ENCODE measurements around the gene LZTFL1.

The LZTFL1 gene

GRCh38 chr3:45794177-45794560, 47.8 kb downstream of the LZTFL1 start:
- Mint-ChIP-seq H3K4me1 (peaks cover 19% of the 10 kb centered on the region), H3K27ac (no peak overlapping the region), H3K27me3 (peaks cover 30% of the 10 kb centered on the region), H3K4me3 (no peak overlapping the region), H3K9me3 (peaks cover 8% of the 10 kb centered on the region), H3K36me3 (no peaks in the 10 kb centered on the region)
- ATAC-seq (ENCODE audit: low read depth) (no peak), DNase-seq (ENCODE audit: low spot score in 2 of 2) (no peak)

DNA sequence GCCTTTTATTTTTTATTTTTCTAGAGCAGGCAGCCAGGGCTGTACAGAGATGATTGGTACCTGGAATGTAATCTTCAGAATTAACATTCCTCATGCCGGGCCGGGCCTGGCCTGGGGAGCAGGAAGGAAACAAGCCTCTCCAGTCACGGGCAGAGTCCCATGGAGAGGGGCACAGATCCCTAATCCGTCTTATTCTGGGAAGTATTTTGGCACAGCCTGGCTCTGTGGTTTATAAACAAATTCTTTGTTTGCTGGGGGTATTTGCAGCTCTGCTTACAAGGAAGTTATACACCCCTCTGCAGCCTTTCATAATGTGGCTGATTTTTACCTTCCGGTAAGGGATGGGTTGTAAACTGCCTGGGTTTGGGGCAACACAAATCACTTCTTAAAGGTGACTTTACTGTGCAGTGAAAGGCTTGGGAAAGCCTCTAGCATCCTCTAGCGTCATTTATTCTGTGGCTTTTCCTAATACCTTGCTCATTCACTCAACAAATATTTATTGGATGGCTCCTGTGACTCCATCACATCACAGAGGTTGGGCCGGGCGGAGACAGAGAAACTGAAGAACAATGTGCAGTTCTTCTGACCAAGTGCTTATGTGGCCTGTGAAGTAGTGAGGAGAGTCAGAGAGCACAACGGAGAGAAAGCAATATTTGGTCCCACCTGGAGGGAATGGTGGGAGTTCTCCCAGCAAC, 48.3 kb downstream of the LZTFL1 start:
- H3K9me3 Mint-ChIP-seq: peaks cover 8% of the 10 kb centered on the region
- H3K36me3 Mint-ChIP-seq: no peaks in the 10 kb centered on the region
- peaks cover 28% of the 10 kb centered on the region for H3K27me3 Mint-ChIP-seq
- peaks cover 19% of the 10 kb centered on the region for H3K4me1 Mint-ChIP-seq
- DNase-seq (ENCODE audit: low spot score in 2 of 2) (no peak), ATAC-seq (ENCODE audit: low read depth) (no peak)
- no peak overlapping the region for H3K4me3 Mint-ChIP-seq
- no peak overlapping the region for H3K27ac Mint-ChIP-seq

- no peak for ATAC-seq (ENCODE audit: low read depth)
- Mint-ChIP-seq H3K4me1 (peaks cover 19% of the 10 kb centered on the region), H3K27ac (no peak overlapping the region), H3K36me3 (no peaks in the 10 kb centered on the region), H3K4me3 (no peak overlapping the region), H3K27me3 (peaks cover 24% of the 10 kb centered on the region), H3K9me3 (peaks cover 8% of the 10 kb centered on the region)
- DNase-seq (ENCODE audit: low spot score in 2 of 2): no peak
Observed at GRCh38 chr3:45792516-45793172, 49.3 kb downstream of the LZTFL1 start.

DNA sequence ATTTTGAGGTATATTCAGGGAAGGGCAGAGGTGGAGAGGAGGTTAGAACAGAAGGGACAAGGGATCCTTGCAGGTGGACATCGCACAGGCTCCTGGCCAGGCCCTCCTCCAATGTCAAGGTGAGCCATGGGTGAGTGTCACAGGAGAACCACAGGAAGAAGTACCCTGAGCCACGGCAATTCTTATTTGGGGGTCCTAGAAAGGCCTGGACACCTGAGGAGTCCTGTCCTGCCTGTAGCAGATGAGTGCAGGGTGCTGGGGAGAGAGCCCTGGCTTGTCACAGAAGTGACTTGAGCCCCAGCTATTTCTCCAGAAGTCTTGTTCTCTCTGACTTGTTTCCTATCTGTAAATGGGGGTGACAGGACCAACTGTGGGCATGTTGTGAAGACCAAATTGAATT, 49.9 kb downstream of the LZTFL1 start:
- H3K27ac Mint-ChIP-seq: no peak overlapping the region
- DNase-seq (ENCODE audit: low spot score in 2 of 2): no peak
- H3K4me3 Mint-ChIP-seq: no peak overlapping the region
- ATAC-seq (ENCODE audit: low read depth): no peak
- H3K36me3 Mint-ChIP-seq: no peaks in the 10 kb centered on the region
- peaks cover 8% of the 10 kb centered on the region for H3K9me3 Mint-ChIP-seq
- peaks cover 22% of the 10 kb centered on the region for H3K27me3 Mint-ChIP-seq
- H3K4me1 Mint-ChIP-seq: peaks cover 19% of the 10 kb centered on the region

- no peak for DNase-seq (ENCODE audit: low spot score in 2 of 2)
- H3K4me3 Mint-ChIP-seq: no peak overlapping the region
- ATAC-seq (ENCODE audit: low read depth): no peak
- peaks cover 8% of the 10 kb centered on the region for H3K9me3 Mint-ChIP-seq
- peaks cover 18% of the 10 kb centered on the region for H3K27me3 Mint-ChIP-seq
- H3K36me3 Mint-ChIP-seq: no peaks in the 10 kb centered on the region
- no peak overlapping the region for H3K27ac Mint-ChIP-seq
- peaks cover 13% of the 10 kb centered on the region for H3K4me1 Mint-ChIP-seq
Observed at GRCh38 chr3:45790596-45790995, 51.3 kb downstream of the LZTFL1 start.

- Mint-ChIP-seq H3K27me3 (peaks cover 13% of the 10 kb centered on the region), H3K27ac (no peak overlapping the region), H3K36me3 (peaks cover 2% of the 10 kb centered on the region), H3K4me1 (peaks cover 11% of the 10 kb centered on the region), H3K9me3 (peaks cover 13% of the 10 kb centered on the region), H3K4me3 (no peak overlapping the region)
- DNase-seq (ENCODE audit: low spot score in 2 of 2): no peak
- ATAC-seq (ENCODE audit: low read depth): no peak
Observed at GRCh38 chr3:45789235-45789812, 52.6 kb downstream of the LZTFL1 start.

GRCh38 chr3:45787551-45787950, 54.4 kb downstream of the LZTFL1 start:
- H3K4me1 Mint-ChIP-seq: peaks cover 11% of the 10 kb centered on the region
- peaks cover 13% of the 10 kb centered on the region for H3K9me3 Mint-ChIP-seq
- H3K27ac Mint-ChIP-seq: no peak overlapping the region
- no peak overlapping the region for H3K4me3 Mint-ChIP-seq
- DNase-seq (ENCODE audit: low spot score in 2 of 2) (no peak), ATAC-seq (ENCODE audit: low read depth) (no peak)
- H3K27me3 Mint-ChIP-seq: peaks cover 8% of the 10 kb centered on the region
- H3K36me3 Mint-ChIP-seq: peaks cover 2% of the 10 kb centered on the region

DNA sequence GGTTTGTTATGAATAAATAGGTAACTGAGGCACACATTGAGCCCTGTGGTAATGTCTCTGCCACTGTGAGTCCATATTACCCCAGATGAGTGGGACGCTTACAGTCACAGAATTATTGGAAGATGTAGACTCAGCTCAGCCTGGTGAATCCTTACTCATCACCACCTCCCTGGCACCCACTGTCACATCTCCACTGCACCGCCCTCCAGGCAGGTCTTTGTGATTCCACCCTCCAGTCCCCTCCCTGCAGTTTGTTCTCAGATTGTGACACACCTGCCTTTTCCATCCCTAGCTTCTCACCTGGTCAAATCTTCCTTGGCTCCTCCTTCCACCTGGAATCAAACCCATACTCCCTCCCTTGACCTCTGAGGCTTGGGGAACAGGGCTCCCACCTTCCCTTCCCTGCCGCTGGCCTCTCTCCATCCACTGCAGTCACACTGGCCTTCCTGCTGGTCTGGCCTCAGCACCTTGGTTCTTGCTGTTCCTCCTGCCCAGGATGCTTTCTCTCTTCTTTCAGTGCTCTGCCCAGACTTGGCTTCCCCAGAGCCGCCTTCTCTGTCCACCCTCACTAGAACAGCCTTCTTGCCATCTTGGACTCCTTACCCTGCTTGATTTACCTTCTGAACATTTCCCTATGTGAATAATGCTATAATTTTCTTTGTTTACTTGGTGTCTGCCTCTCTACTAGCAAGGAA, 55.0 kb downstream of the LZTFL1 start:
- H3K27ac Mint-ChIP-seq: no peak overlapping the region
- peaks cover 13% of the 10 kb centered on the region for H3K9me3 Mint-ChIP-seq
- no peak overlapping the region for H3K4me3 Mint-ChIP-seq
- H3K36me3 Mint-ChIP-seq: peaks cover 2% of the 10 kb centered on the region
- H3K4me1 Mint-ChIP-seq: peaks cover 10% of the 10 kb centered on the region
- DNase-seq (ENCODE audit: low spot score in 2 of 2) (no peak), ATAC-seq (ENCODE audit: low read depth) (no peak)
- H3K27me3 Mint-ChIP-seq: peaks cover 8% of the 10 kb centered on the region

- peaks cover 2% of the 10 kb centered on the region for H3K36me3 Mint-ChIP-seq
- DNase-seq (ENCODE audit: low spot score in 2 of 2): no peak
- H3K27ac Mint-ChIP-seq: no peak overlapping the region
- H3K4me3 Mint-ChIP-seq: no peak overlapping the region
- H3K4me1 Mint-ChIP-seq: peaks cover 3% of the 10 kb centered on the region
- ATAC-seq (ENCODE audit: low read depth): no peak
- H3K27me3 Mint-ChIP-seq: peaks cover 7% of the 10 kb centered on the region
- H3K9me3 Mint-ChIP-seq: peaks cover 12% of the 10 kb centered on the region
Observed at GRCh38 chr3:45785605-45786150, 56.2 kb downstream of the LZTFL1 start.

DNA sequence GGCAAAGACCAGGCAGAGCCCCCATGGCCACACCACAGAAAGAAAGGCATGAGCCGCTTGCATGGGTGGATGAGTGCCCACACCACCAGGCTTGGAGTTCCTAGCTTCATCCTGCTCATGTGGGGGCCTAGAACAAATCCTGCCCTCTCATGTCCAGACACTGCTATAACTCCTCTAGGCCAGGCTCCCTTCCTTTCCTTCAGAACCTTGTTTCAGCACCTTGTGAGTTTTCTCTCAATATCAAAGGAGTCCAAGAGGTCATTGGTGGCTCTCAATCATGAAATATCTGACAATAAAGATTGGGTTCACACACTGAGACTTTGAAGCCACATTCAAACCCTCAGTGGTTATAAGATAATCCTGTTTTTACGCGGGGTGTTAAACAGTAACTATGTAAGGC, 58.3 kb downstream of the LZTFL1 start:
- no peak overlapping the region for H3K27ac Mint-ChIP-seq
- H3K36me3 Mint-ChIP-seq: peaks cover 2% of the 10 kb centered on the region
- DNase-seq (ENCODE audit: low spot score in 2 of 2): no peak
- H3K27me3 Mint-ChIP-seq: peaks cover 5% of the 10 kb centered on the region
- H3K4me1 Mint-ChIP-seq: no peaks in the 10 kb centered on the region
- H3K4me3 Mint-ChIP-seq: no peak overlapping the region
- H3K9me3 Mint-ChIP-seq: peaks cover 4% of the 10 kb centered on the region
- ATAC-seq (ENCODE audit: low read depth): no peak

DNA sequence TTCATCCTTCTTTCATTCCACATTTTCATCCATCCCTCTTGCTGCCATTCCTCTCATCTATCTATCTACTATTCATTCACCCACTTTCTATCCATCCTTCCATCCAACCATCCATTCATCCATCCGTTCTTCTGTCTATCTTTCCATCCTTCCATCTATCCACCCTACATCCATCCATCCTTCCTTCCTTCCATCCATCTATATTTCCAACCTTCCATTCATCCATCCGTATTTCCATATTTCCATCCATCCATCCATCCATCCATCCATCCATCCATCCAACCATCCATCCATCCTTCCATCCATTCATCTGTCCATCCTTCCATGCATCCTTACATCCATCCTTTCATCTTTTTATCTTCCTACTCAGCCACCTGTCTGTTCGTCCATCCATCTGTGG, 59.5 kb downstream of the LZTFL1 start:
- ATAC-seq (ENCODE audit: low read depth) (no peak), DNase-seq (ENCODE audit: low spot score in 2 of 2) (no peak)
- H3K4me1 Mint-ChIP-seq: no peaks in the 10 kb centered on the region
- H3K36me3 Mint-ChIP-seq: peaks cover 2% of the 10 kb centered on the region
- peaks cover 5% of the 10 kb centered on the region for H3K27me3 Mint-ChIP-seq
- H3K27ac Mint-ChIP-seq: no peak overlapping the region
- H3K4me3 Mint-ChIP-seq: no peak overlapping the region
- peaks cover 4% of the 10 kb centered on the region for H3K9me3 Mint-ChIP-seq

DNA sequence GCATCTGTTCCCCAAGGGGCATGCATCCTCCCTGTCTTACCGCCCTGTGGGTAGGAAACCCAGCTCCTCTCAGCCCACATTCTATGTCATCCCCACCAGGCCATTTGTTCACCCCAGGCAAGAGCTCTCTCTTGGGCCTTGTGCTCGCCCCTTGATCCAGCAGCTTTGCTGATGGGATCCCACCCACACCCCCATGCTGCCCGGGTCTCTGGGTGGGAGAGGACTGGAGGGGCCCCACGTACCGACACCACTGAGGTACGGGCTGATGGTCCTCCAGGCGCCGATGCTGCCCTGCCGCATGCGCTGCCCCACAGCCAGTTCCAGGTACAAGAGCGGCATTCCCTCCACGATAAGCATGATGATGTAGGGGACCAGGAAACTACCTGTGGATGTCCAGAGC, 60.1 kb downstream of the LZTFL1 start:
- ATAC-seq (ENCODE audit: low read depth) (no peak), DNase-seq (ENCODE audit: low spot score in 2 of 2) (no peak)
- Mint-ChIP-seq H3K27ac (no peak overlapping the region), H3K4me3 (no peak overlapping the region), H3K27me3 (peaks cover 3% of the 10 kb centered on the region), H3K4me1 (no peaks in the 10 kb centered on the region), H3K9me3 (peaks cover 4% of the 10 kb centered on the region), H3K36me3 (peaks cover 2% of the 10 kb centered on the region)

GRCh38 chr3:45781271-45781670, 60.6 kb downstream of the LZTFL1 start:
- peaks cover 2% of the 10 kb centered on the region for H3K36me3 Mint-ChIP-seq
- H3K4me1 Mint-ChIP-seq: no peaks in the 10 kb centered on the region
- no peak overlapping the region for H3K27ac Mint-ChIP-seq
- peaks cover 4% of the 10 kb centered on the region for H3K27me3 Mint-ChIP-seq
- ATAC-seq (ENCODE audit: low read depth) (no peak), DNase-seq (ENCODE audit: low spot score in 2 of 2) (no peak)
- no peak overlapping the region for H3K4me3 Mint-ChIP-seq
- H3K9me3 Mint-ChIP-seq: peaks cover 4% of the 10 kb centered on the region

Measured in memory B cell (primary cell).